Natural killer cell (primary cell): Measurements from ENCODE around the gene LTBP3. TPM values are rescaled to one million over a fixed set of nuclear protein-coding genes. Genes with fewer than 3 reads are reported as not detected.
A peak's percentile ranks its signal among the peaks of the same experiment; 100 is the strongest.

Source experiments
- ATAC-seq, 3 donors: fragments of 150-1000 bp in 2 of 3; fragments of 200-7000 bp in 1 of 3; cut with Tn5 transposase; 1 replicate in 1 of 3; 2 replicates in 2 of 3; pipeline ENCODE4 v1.10.0; 2021; ENCODE audit warnings: mild to moderate bottlenecking in 2 of 3, moderate library complexity in 2 of 3
- DNase-seq, 2 donors: peaks; one replicate each; pipeline versions ENCODE4 v3.0.0 to v3.0.0-alpha.2; 2013 to 2021; ENCODE audit warnings: mixed read lengths in 1 of 2
- H3K27ac ChIP-seq: one replicate; pipeline ENCODE4 v1.5.1; 2013; ENCODE audit warnings: mild to moderate bottlenecking, low read length
- H3K27me3 ChIP-seq: one replicate; pipeline ENCODE4 v1.6.1; 2013; ENCODE audit warnings: low read length; ENCODE audit not compliant: control insufficient read depth, insufficient read depth
- H3K36me3 ChIP-seq: one replicate; pipeline ENCODE4 v1.6.1; 2013; ENCODE audit warnings: low read length; ENCODE audit not compliant: control insufficient read depth, insufficient read depth
- H3K4me1 ChIP-seq: one replicate; pipeline ENCODE4 v1.6.1; 2013; ENCODE audit warnings: low read length; ENCODE audit not compliant: control insufficient read depth, insufficient read depth
- H3K4me3 ChIP-seq: one replicate; pipeline ENCODE4 v1.5.1; 2013; ENCODE audit warnings: low read length
- H3K9me3 ChIP-seq: one replicate; pipeline ENCODE4 v1.6.1; 2013; ENCODE audit warnings: low read length; ENCODE audit not compliant: control insufficient read depth, insufficient read depth
- H3K27ac Mint-ChIP-seq, 2 donors: one replicate each; pipeline ENCODE4 v1.8.0; 2022; ENCODE audit warnings: mild to moderate bottlenecking in 2 of 2, mixed read lengths in 2 of 2, moderate library complexity in 1 of 2
- H3K27me3 Mint-ChIP-seq, 2 donors: one replicate each; pipeline ENCODE4 v1.8.0; 2022; ENCODE audit warnings: low read depth in 2 of 2, mixed read lengths in 2 of 2
- H3K36me3 Mint-ChIP-seq: one replicate; pipeline ENCODE4 v1.8.0; 2022; ENCODE audit warnings: mixed read lengths
- H3K4me1 Mint-ChIP-seq, 2 donors: one replicate each; pipeline ENCODE4 v1.8.0; 2022; ENCODE audit warnings: mixed read lengths in 2 of 2
- H3K4me3 Mint-ChIP-seq: one replicate; pipeline ENCODE4 v1.8.0; 2022; ENCODE audit warnings: mild to moderate bottlenecking, moderate library complexity, mixed read lengths
- H3K9me3 Mint-ChIP-seq, 2 donors: one replicate each; pipeline ENCODE4 v1.8.0; 2022; ENCODE audit warnings: mixed read lengths in 2 of 2
- WGBS: methylation state at CpG from one replicate; pipeline ENCODE4 v1.1.7; 2013; ENCODE audit warnings: missing lambda C conversion rate; ENCODE audit not compliant: insufficient coverage; 5-methylcytosine and 5-hydroxymethylcytosine counted together
- intact Hi-C: fragments of 100-400 bp; cut with micrococcal nuclease; formaldehyde crosslinking; loops from one replicate; pipeline ENCODE4 v1.14.2; 2022
- total RNA-seq, 4 donors: library from RNA; stranded (reverse); fragments of 120-200 nt in 1 of 4; gene quantifications; one replicate each; pipeline versions ENCODE4 v1.2.3 to v1.2.4, GENCODE V29; 2013 to 2022
- TF ChIP-seq, protein P1 (sequence below): fragments of 200-600 bp; IDR thresholded peaks from one replicate; pipeline ENCODE4 v1.8.0; 2022; ENCODE audit warnings: antibody characterized with exemption

The LTBP3 gene
- total RNA-seq, 3 donors from 2014 or later (not counting 1 experiment from before 2014, with no cell fraction given), result 121 to 155 (median 140) TPM

DNA sequence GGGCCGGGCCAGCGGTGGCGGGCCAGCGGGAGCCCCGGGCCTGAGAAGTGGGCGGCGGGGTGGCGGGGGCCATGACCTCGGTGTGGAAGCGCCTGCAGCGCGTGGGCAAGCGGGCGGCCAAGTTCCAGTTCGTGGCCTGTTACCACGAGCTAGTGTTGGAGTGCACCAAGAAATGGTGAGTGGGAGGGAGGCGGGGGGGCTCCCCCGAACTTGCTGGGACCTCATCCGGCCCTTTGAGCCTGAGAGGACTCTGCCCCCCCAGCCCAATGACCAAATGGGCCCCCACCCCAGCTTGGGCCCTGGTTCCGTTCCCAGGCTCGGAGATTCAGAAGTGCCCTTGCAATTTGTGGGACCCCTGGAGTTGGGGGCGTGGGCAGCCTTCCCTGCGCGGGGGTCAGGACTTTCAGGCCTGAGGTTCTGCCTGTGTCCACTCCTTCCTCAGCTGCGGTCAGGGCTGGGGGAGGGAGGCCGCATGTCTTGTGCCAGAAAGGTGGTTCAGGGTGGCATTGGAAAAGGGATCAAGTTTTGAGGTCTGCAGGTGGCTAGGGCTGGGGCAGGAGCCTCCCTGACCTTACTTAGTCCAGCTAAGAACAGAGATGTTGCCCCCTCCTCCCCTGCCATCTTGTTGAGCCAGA lies 18.2 kb upstream of the LTBP3 start:
- intact Hi-C loops, result no loop called here
- peaks cover 57% of the 10 kb centered on the region for H3K4me1 ChIP-seq
- no peak for ATAC-seq
- H3K27me3 Mint-ChIP-seq, result no peaks in the 10 kb centered on the region
- peak overlapping the region; percentile 68 for H3K4me3 ChIP-seq
- peak overlapping the region; percentile 81 for H3K4me3 Mint-ChIP-seq
- peak overlapping the region; percentile 83 for H3K27ac ChIP-seq
- H3K9me3 Mint-ChIP-seq, result no peaks in the 10 kb centered on the region
- no peak for DNase-seq
- no peaks in the 10 kb centered on the region for H3K9me3 ChIP-seq
- no peaks in the 10 kb centered on the region for H3K36me3 Mint-ChIP-seq
- 2% methylated on average over 26 of the region's 26 CpGs for WGBS
- H3K27me3 ChIP-seq, result no peaks in the 10 kb centered on the region
- TF ChIP-seq, protein P1, sequence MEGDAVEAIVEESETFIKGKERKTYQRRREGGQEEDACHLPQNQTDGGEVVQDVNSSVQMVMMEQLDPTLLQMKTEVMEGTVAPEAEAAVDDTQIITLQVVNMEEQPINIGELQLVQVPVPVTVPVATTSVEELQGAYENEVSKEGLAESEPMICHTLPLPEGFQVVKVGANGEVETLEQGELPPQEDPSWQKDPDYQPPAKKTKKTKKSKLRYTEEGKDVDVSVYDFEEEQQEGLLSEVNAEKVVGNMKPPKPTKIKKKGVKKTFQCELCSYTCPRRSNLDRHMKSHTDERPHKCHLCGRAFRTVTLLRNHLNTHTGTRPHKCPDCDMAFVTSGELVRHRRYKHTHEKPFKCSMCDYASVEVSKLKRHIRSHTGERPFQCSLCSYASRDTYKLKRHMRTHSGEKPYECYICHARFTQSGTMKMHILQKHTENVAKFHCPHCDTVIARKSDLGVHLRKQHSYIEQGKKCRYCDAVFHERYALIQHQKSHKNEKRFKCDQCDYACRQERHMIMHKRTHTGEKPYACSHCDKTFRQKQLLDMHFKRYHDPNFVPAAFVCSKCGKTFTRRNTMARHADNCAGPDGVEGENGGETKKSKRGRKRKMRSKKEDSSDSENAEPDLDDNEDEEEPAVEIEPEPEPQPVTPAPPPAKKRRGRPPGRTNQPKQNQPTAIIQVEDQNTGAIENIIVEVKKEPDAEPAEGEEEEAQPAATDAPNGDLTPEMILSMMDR, result no peak
- H3K4me1 Mint-ChIP-seq, result peaks cover 43 to 69% of the 10 kb centered on the region in 2 donors
- peak overlapping the region; percentile 56 to 71 for H3K27ac Mint-ChIP-seq
- H3K36me3 ChIP-seq, result peaks cover 27% of the 10 kb centered on the region

DNA sequence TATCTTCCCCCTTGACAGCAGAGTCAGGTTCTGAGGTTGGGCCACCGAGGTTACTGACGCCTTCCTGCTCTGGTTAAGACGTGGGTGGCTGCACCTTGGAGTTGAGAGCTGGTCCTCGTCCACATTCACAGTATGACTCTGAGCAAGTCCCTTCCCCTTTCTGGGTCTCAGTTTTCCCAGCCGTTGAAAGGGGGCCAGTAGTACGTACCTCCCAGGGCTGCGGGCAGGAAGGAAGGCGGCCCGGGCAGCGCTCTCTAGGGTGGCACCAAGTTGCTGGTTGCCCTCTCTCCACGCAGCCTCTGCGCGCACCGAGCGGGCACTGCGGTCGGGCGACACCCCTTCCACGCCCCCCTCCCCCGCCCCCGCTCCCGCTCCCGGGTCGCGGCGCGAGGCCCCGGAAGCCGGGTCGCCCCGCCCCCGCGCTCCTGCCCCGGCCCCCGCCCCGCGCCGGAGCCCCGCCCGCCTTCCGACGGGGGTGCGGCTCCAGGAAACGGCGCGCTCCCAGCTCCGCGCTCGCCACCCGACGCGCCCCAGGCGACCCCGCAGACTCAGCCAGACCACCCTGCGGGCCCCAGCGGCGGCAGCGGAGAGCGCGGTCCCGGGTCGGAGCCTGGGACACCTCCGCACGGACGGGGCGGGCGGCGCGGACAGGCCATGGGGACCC lies 17.5 kb upstream of the LTBP3 start, which contains the start of gene EHBP1L1:
Gene EHBP1L1 (plus strand): TSS at position 486 of the 664 bp plus-strand sequence. CDS start 250 bp downstream, outside the sequence.
- peak; percentile 23 to 41 (median 27) for ATAC-seq
- WGBS, result under 1% methylated on average over 68 of the region's 69 CpGs

DNA sequence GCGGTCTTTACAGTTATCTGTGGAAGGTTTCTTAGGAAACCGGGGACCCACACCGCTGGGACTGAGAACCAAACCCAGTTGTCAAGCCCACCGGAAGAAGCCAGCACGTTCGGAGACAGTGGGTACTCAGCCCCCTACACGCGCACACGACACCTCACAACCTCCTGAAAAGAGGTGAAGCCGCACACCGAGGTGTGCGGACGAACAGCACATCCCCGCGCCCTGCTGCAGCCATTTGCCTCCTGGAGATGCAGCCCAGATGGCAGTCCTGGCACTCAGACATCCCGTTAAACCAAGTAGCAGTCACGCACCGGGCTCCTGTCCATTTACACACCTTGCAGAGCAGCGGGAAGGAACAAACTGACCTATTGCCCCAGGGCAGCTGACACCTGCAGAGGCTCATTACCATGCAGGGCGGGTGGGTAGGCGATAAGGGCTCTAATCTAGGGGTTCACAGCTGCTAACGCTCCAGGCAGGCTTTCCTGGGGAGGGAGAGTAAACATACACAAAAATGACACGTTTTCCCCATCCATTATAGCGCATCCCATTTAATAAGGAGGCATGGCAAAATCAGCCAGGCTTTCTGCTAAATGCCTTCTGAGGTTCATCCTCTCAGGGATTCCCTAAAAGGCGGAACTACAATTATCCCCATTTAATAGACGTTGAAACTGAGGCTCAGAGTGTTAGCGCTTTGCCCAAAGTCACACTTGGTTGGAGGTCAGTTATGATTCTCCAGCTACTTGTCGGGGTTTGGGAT lies 16.8 kb upstream of the LTBP3 start:
- Mint-ChIP-seq H3K4me3 (peak overlapping the region; percentile 91), H3K36me3 (no peaks in the 10 kb centered on the region), H3K27ac (peak overlapping the region; percentile 97 to 99), H3K4me1 (peaks cover 57 to 83% of the 10 kb centered on the region in 2 donors), H3K27me3 (no peaks in the 10 kb centered on the region), H3K9me3 (no peaks in the 10 kb centered on the region)
- ATAC-seq, result no peak
- Histone ChIP-seq H3K4me3 (peak overlapping the region; percentile 55), H3K36me3 (peaks cover 13% of the 10 kb centered on the region), H3K4me1 (peaks cover 67% of the 10 kb centered on the region), H3K9me3 (no peaks in the 10 kb centered on the region), H3K27me3 (no peaks in the 10 kb centered on the region), H3K27ac (peak overlapping the region; percentile 83)
- WGBS, result 3% methylated on average over 28 of the region's 28 CpGs
- intact Hi-C loops, result loop anchor here (1.0 to 5.0 kb wide), 5 partner anchors 13 to 188 kb away; partner anchors contain the start of genes FRMD8, MAP3K11 and PCNX3
- TF ChIP-seq, protein P1, result no peak
- peak in 1 of 2 donors; percentile 78 for DNase-seq

More for the DNA sequence above, 17.5 kb upstream of the LTBP3 start, which contains the start of gene EHBP1L1:
- Histone ChIP-seq H3K27me3 (no peaks in the 10 kb centered on the region), H3K4me3 (peak within 1 kb of the TSS; percentile 68), H3K4me1 (peaks cover 64% of the 10 kb centered on the region), H3K9me3 (no peaks in the 10 kb centered on the region), H3K36me3 (peaks cover 20% of the 10 kb centered on the region), H3K27ac (peak within 1 kb of the TSS; percentile 83)
- Mint-ChIP-seq H3K4me3 (peak within 1 kb of the TSS; percentile 91), H3K27ac (peak within 1 kb of the TSS; percentile 97 to 99), H3K36me3 (no peaks in the 10 kb centered on the region), H3K27me3 (no peaks in the 10 kb centered on the region), H3K9me3 (no peaks in the 10 kb centered on the region), H3K4me1 (peaks cover 50 to 76% of the 10 kb centered on the region in 2 donors)
- intact Hi-C loops, result loop anchor here (1.0 to 2.0 kb wide), 2 partner anchors 13 to 39 kb away; partner anchors contain the start of genes MAP3K11 and PCNX3
- TF ChIP-seq, protein P1, result no peak
- DNase-seq, result peak; percentile 62 to 87
